H1 (cell line): ENCODE data around the gene RBP4. TPM values are rescaled to one million over a fixed set of nuclear protein-coding genes. Genes with fewer than 3 reads are reported as not detected.

Source experiments
- CEBPB ChIP-seq: IDR thresholded peaks from 2 replicates; pipeline ENCODE4 v1.6.1; 2012; ENCODE audit warnings: low read depth, low read length
- CHD2 ChIP-seq: IDR thresholded peaks from 2 replicates; pipeline ENCODE4 v1.6.1; 2012; ENCODE audit warnings: low read length, improper control_type of control experiment
- MAFK ChIP-seq: IDR thresholded peaks from 2 replicates; pipeline ENCODE4 v1.6.1; 2012; ENCODE audit warnings: low read depth, mild to moderate bottlenecking, improper control_type of control experiment, low read length
- POLR2A ChIP-seq, 2 experiments: IDR thresholded peaks; 1 replicate in 1 of 2; 2 replicates in 1 of 2; pipeline ENCODE4 v1.6.1; 2011; ENCODE audit warnings: low read depth in 2 of 2, low read length in 2 of 2, mild to moderate bottlenecking in 2 of 2; ENCODE audit errors: control extremely low read depth in 1 of 2
- POU5F1 ChIP-seq: IDR thresholded peaks from 2 replicates; pipeline ENCODE4 v1.6.1; 2011; ENCODE audit warnings: low read depth, mild to moderate bottlenecking, low read length, moderate library complexity
- polyA plus RNA-seq, 7 experiments: library from polyadenylated mRNA; depleted of rRNA in 3 of 7; stranded (reverse) in 5 of 7; unstranded in 2 of 7; fragments of >200 nt in 5 of 7; fragments of 200-250 nt in 2 of 7; gene quantifications; 1 replicate in 5 of 7; 2 replicates in 1 of 7; 4 replicates in 1 of 7; pipeline versions ENCODE4 v1.2.1 to v1.2.3, GENCODE V29; 2011 to 2013; ENCODE audit warnings: missing spikeins in 2 of 7, mixed read lengths in 2 of 7
- total RNA-seq: library from RNA; stranded (reverse); fragmentation: NEBNext Ultra II Directional; extraction: Animal tissue kit (Norgen Biotek cat#: 25700); gene quantifications from 2 replicates; pipeline ENCODE4 v1.2.1, GENCODE V29; 2021

Gene RBP4
- total and polyA plus RNA-seq, 2 of the 8 experiments (the other 6 are each of a cell fraction or from before 2014, with no cell fraction given): 0.42 to 0.97 TPM

DNA sequence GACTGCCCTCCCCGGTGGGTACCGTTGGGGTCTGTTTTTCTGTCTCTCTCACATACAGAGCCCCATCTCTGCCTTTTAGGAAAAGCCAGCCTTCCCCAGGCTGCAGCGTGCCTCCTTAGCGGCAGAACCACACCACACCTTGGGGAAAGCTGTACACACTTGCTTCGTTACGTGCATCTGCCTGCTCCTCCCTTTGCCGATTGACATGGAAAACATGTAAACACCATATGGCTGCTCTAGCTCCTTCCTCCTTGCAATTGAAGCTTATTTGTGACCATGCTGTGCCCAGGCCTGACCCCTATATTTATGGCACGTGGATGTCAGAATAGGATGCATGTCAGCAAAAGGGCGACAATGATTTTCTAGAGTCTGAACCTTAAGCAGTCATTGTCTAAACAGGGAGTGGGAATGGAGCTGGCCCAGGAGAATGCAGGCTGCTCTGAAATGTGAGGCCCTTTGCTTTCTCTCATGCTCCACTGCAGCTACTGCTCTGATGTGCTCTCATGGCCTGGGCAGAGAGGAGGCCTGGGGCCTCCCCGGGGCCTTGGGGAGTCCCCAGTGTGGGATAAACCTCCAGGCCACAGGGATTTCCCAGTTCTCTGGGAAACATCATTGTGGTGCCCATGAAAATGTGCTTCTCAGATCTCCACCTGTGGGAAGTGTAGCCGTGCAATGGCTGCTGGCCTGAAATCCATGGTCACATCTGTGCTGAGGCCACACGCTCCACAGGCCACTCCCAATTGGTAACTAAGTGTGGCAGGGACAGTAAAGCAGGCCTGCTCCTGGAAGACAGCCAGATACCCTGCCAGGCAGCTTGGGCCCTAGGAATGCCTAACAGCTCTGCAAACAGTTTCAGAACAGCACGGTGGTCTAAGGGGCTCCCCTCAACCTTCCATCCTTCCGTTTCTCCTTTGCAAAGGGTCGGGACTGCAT lies 29.9 kb upstream of the RBP4 start (continued):
- no peak for TF ChIP-seq CHD2
- TF ChIP-seq MAFK: no peak
- no peak for TF ChIP-seq POU5F1
- no peak for TF ChIP-seq POLR2A (IDR thresholded peaks at IDR 0.05; ENCODE audit: control extremely low read depth in 1 of 2, low read depth in 2 of 2, low read length in 2 of 2)
- TF ChIP-seq CEBPB: no peak
- TF ChIP-seq, all 59 proteins: peak for 0
